ENCODE data around the gene ACAP2. TPM values are rescaled to one million over a fixed set of nuclear protein-coding genes. Genes with fewer than 3 reads are reported as not detected.
"Not testable (repeated sequence)": the region's sequence is repeated elsewhere in the genome, so short reads cannot be mapped to it uniquely, and the experiment has no call there.

The ACAP2 gene
- total RNA-seq, 1 donor from 2014 or later = 61.2 TPM

GRCh38 chr3:195230244-195230643, 212.6 kb downstream of the ACAP2 start:
- no peaks in the 10 kb centered on the region for H3K9me3 Mint-ChIP-seq (ENCODE audit: unreplicated experiment)
- no peak overlapping the region for H3K4me3 Mint-ChIP-seq (ENCODE audit: unreplicated experiment)
- H3K36me3 Mint-ChIP-seq (ENCODE audit: low read depth, unreplicated experiment) = peaks cover 9% of the 10 kb centered on the region
- H3K27me3 Mint-ChIP-seq (ENCODE audit: unreplicated experiment) = peaks cover 3% of the 10 kb centered on the region
- peaks cover 25% of the 10 kb centered on the region for H3K4me1 Mint-ChIP-seq (ENCODE audit: unreplicated experiment)
- H3K27ac Mint-ChIP-seq (ENCODE audit: unreplicated experiment) = no peak overlapping the region
- TF ChIP-seq CTCF (IDR thresholded peaks at IDR 0.05; ENCODE audit: unreplicated experiment) = no peak
- DNase-seq (ENCODE audit: low spot score) = no peak

- H3K4me1 Mint-ChIP-seq (ENCODE audit: unreplicated experiment) = peaks cover 29% of the 10 kb centered on the region
- not testable (repeated sequence) for DNase-seq (ENCODE audit: low spot score); H3K36me3 Mint-ChIP-seq (ENCODE audit: low read depth, unreplicated experiment); H3K27ac Mint-ChIP-seq (ENCODE audit: unreplicated experiment); H3K27me3 Mint-ChIP-seq (ENCODE audit: unreplicated experiment); H3K9me3 Mint-ChIP-seq (ENCODE audit: unreplicated experiment); H3K4me3 Mint-ChIP-seq (ENCODE audit: unreplicated experiment)
Measured at GRCh38 chr3:195228886-195229285, 213.9 kb downstream of the ACAP2 start.

- Mint-ChIP-seq H3K9me3 (ENCODE audit: unreplicated experiment) (no peaks in the 10 kb centered on the region), H3K4me3 (ENCODE audit: unreplicated experiment) (no peak overlapping the region), H3K36me3 (ENCODE audit: low read depth, unreplicated experiment) (peaks cover 9% of the 10 kb centered on the region), H3K27me3 (ENCODE audit: unreplicated experiment) (peaks cover 3% of the 10 kb centered on the region), H3K4me1 (ENCODE audit: unreplicated experiment) (peaks cover 37% of the 10 kb centered on the region), H3K27ac (ENCODE audit: unreplicated experiment) (no peak overlapping the region)
- TF ChIP-seq CTCF (IDR thresholded peaks at IDR 0.05; ENCODE audit: unreplicated experiment) = no peak
- DNase-seq (ENCODE audit: low spot score) = no peak
Measured at GRCh38 chr3:195227871-195228270, 214.9 kb downstream of the ACAP2 start.

- Mint-ChIP-seq H3K4me3 (ENCODE audit: unreplicated experiment) (no peak overlapping the region), H3K4me1 (ENCODE audit: unreplicated experiment) (peaks cover 37% of the 10 kb centered on the region), H3K27me3 (ENCODE audit: unreplicated experiment) (peaks cover 3% of the 10 kb centered on the region), H3K9me3 (ENCODE audit: unreplicated experiment) (no peaks in the 10 kb centered on the region), H3K36me3 (ENCODE audit: low read depth, unreplicated experiment) (peaks cover 9% of the 10 kb centered on the region), H3K27ac (ENCODE audit: unreplicated experiment) (no peak overlapping the region)
- TF ChIP-seq CTCF (IDR thresholded peaks at IDR 0.05; ENCODE audit: unreplicated experiment) = peak; percentile 25
- DNase-seq (ENCODE audit: low spot score) = no peak
Measured at GRCh38 chr3:195226900-195227447, 215.8 kb downstream of the ACAP2 start.

- H3K36me3 Mint-ChIP-seq (ENCODE audit: low read depth, unreplicated experiment) = peaks cover 12% of the 10 kb centered on the region
- no peak overlapping the region for H3K4me3 Mint-ChIP-seq (ENCODE audit: unreplicated experiment)
- no peak for TF ChIP-seq CTCF (IDR thresholded peaks at IDR 0.05; ENCODE audit: unreplicated experiment)
- no peak overlapping the region for H3K27ac Mint-ChIP-seq (ENCODE audit: unreplicated experiment)
- H3K4me1 Mint-ChIP-seq (ENCODE audit: unreplicated experiment) = peaks cover 37% of the 10 kb centered on the region
- peaks cover 3% of the 10 kb centered on the region for H3K27me3 Mint-ChIP-seq (ENCODE audit: unreplicated experiment)
- DNase-seq (ENCODE audit: low spot score) = no peak
- no peaks in the 10 kb centered on the region for H3K9me3 Mint-ChIP-seq (ENCODE audit: unreplicated experiment)
Measured at GRCh38 chr3:195226445-195226844, 216.4 kb downstream of the ACAP2 start.
